Measurements from ENCODE around the gene R3HCC1L.

The R3HCC1L gene

DNA sequence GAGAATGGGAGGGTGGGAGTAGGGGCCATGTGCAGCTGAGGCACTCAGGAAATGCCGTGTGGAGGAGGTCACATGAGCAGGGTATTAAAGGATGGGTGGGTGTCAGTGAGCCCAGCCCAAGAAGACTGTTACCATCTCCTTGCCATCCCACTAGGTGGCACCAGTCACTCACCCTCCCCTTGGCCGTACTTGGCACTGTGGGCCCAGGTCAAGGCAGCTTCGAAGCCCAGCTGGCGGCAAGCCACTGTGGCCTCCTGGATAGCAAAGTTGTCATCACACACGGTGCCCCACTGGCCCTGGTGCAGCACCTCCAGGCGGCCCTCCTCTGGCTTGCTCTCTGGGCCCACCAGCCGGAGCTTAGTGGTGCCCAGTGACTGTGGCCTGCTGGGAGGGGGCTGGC is 128.1 kb downstream of the R3HCC1L start:
- DNase-seq: peak; percentile 10

- DNase-seq: no peak
Measured at GRCh38 chr10:98263088-98263487, 128.6 kb downstream of the R3HCC1L start.

DNA sequence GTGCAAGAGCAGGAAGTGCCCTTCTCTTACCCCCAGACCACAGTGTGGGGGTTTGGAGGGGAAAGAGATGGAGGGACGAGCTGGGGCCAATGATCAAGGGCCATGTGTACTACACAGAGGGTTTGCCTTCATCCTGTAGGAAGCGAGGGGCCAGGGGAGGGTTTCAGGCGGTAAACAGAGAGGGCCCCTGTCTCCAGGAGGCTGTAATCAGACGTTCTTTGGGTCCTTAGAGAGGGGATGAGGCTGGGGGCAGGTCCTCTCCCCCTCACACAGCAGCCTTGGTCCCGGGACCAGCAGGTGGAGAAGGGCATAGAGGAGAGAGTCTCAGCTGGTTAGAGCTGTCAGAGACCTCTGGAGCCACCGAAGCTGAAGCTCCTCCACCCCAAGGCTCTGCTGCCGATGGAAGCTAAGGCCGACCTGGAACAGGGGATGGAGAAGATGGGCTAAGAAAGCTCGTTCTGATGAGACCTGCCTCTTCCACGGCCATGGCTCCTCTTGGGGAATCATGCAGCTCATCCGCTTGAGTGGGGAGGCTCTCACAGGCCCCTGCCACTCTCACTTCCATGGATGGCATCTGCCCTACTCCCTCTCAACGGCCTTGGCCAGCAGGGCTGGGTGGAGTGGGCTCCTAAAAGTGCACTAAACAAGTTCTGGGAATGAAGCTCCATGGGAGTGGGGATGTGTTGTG is 130.1 kb downstream of the R3HCC1L start:
- DNase-seq: no peak

- DNase-seq: no peak
Measured at GRCh38 chr10:98265403-98266378, 131.2 kb downstream of the R3HCC1L start.

GRCh38 chr10:98266647-98267046 is 132.2 kb downstream of the R3HCC1L start:
- no peak for DNase-seq

- no peak for DNase-seq
Measured at GRCh38 chr10:98267069-98267893, 132.8 kb downstream of the R3HCC1L start.

DNA sequence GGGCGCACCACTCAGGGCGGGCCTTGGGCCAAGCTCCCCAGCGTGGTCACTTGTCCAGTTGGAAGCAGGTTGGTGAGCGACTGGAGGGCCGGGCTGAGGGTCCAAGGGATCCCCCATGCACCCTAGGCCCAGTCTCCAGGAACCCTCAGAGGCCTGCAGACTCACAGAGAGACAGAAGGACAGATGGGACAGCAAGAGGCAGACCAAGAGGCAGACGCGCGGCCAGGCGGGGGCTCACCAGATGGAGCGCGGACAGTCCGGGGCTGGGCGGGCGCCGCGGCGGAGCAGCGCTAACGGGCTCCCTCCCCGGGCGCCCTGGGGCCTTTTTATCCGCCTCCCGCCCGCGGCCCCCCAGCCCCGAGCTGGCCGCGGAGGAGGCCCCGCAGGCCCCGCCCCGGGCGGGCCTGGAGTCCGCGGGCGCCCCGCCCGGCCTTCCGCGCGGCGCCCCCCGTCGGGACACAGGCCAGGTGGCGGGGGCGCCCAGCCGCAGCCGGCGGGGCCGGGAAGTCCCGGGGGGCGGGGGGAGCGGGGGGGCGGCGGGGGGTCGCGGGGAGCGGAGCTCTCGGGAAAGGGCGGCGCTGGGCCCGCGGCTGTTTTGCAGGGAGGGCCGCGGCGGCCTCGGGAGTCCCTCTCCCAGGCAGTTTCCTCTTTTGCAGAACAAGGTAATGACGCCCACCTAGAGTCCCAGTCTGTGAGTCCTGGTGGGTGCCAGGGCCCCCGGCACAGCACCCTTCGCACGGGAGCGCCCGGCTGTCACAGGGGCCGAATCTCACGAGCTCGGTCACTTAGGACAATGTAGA is 133.6 kb downstream of the R3HCC1L start, which contains the start of gene LOXL4:
LOXL4 (minus strand) TSS at position 301 of the 800 bp plus-strand sequence. CDS start 5,175 bp downstream, outside the sequence.
- no peak for DNase-seq

GRCh38 chr10:98268694-98269431 is 134.4 kb downstream of the R3HCC1L start:
- DNase-seq: peak; percentile 52

DNA sequence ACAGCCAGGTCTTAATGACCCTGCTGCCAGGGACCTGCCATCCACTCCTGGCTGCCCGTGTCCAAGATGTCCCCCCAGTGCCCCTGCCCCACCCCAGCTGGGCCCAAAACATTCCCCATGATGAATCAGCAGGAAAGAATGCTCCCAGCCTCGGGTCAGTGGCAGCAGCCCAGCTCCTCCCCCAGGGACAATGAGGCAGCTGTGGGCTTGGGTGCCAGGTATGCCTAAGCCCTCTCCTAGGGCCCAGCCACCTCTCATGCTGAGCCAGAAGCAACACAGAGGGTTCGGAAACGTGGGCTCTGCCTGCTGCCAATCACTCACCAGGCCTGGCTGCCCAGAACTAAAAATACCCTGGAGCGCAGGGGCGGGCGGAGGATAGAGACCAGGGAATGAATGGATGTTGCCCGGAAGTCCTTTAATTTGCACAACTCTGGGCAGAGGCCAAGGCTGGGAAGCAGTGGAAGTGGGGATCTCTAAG is 135.0 kb downstream of the R3HCC1L start:
- peak; percentile 52 for DNase-seq

GRCh38 chr10:98270073-98270740 is 135.8 kb downstream of the R3HCC1L start:
- DNase-seq: no peak

DNA sequence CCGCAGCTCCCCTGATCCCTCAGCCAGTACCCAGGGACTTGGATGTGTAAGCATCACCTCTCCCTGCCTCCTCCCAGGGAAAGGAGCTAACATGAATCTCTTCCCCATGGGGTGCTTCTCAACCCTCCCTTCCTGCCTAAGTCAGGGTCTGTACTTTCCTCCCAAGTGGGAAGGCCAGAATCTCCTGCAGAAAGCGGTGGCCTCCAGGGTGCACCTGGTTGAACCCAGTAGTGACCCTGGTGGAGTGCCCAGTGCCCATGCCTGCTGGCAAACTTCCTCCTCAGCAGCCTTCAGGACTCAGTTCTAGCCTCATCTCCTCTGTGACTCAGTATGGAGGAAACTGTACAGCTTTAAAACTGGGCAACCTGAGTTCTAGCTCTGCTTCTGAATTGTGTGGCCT is 136.3 kb downstream of the R3HCC1L start:
- DNase-seq: no peak

- DNase-seq: no peak
Measured at GRCh38 chr10:98272245-98272644, 137.8 kb downstream of the R3HCC1L start.

- no peak for DNase-seq
Measured at GRCh38 chr10:98272656-98273055, 138.2 kb downstream of the R3HCC1L start.

- DNase-seq: no peak
Measured at GRCh38 chr10:98273057-98273850, 138.8 kb downstream of the R3HCC1L start.

- DNase-seq: no peak
Measured at GRCh38 chr10:98274562-98274961, 140.1 kb downstream of the R3HCC1L start.

- DNase-seq: no peak
Measured at GRCh38 chr10:98276311-98276710, 141.9 kb downstream of the R3HCC1L start.

DNA sequence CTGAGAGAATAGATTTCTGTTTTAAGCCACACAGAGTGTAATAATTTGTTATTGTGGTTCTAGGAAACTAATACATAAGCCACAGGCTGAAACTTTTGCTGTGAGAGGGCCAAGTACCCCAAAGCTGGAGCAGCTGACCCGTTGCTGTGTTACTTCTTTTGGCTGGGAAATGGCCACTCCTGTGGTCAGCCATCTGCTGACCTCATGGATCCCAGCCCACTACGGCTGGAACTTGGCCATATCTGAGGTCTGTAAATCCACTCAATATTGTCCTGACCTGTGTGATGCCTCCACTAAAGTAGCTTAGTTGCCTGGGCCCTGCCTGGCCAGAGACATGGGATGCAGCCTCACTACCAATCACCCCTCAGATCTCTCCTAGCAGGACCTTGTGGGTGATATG is 151.0 kb downstream of the R3HCC1L start:
- no peak for DNase-seq

DNA sequence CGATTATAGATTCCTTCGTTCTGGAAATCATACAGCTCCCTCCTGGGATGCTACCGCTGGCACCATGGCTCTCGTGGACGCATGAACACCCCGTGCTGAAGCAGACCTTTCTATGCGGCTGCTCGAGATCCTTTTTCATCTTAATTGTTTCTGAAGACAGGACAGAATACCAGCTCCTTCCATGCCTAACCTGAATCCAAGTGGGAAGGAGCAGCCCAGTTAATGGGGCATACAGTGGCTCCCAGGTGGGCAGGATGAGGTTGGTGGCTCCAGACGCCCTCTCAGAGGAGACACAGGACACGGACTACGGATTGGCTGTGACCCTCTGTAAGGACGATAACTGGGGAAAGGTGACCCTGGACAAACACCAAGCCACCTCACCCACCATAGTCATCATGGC is 152.0 kb downstream of the R3HCC1L start:
- no peak for DNase-seq

GRCh38 chr10:98287321-98287720 is 152.9 kb downstream of the R3HCC1L start:
- no peak for DNase-seq

GRCh38 chr10:98289802-98290209 is 155.3 kb downstream of the R3HCC1L start:
- DNase-seq: no peak

Measured in SHP77 treated with DMSO at 0.1 percent for 48 hours (cell line).